ENCODE measurements around the gene UBA52.
A peak's percentile ranks its signal among the peaks of the same experiment; 100 is the strongest.
"Not testable (repeated sequence)": the region's sequence is repeated elsewhere in the genome, so short reads cannot be mapped to it uniquely, and the experiment has no call there.

The UBA52 gene

DNA sequence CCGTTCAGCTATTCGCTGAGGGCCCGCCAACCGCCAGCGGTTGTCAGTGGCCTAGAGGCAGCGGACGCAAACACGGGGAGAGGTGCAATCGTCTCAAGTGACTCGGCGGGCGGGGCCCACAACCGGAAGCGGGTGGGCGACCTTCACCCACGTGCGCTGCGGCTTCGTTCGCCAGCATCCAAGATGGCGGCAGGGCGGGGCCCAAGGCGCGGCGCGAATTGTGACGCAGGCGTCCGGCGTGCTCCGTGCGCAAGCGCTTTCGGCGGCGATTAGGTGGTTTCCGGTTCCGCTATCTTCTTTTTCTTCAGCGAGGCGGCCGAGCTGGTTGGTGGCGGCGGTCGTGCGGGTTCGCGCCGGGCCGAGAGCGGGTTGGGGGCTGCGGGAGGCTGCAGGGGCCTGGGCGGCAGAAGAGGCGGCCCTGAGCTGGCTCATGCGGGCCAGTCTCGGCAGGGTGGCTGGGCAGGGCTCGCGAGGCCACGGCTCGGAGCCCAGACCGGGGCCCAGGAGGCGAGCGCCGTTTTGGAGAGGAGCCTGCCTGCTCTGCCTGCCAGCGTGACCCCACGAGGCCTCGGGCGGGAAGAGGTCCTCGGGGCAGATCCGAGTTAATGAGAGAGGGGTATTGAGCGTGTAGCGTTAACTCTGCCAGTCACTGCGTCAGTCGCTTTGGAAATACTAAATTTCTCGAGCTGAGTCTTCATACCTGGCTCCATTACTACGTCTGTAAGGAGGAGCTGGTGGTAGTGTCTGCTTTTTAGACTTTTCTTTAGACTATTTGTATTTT lies at the start of gene UBA52:
TSS of gene UBA52 (plus strand) at position 294 of the 781 bp plus-strand sequence. CDS start 1,444 bp downstream, outside the sequence.
- no peaks in the 10 kb centered on the region; the same call in 1 of the 2 replicates for H3K4me1 ChIP-seq (ENCODE audit: insufficient read depth, low read length)
- H3K9me3 ChIP-seq (ENCODE audit: control insufficient read depth, insufficient read depth, low read length), result no peaks in the 10 kb centered on the region
- H3K9ac ChIP-seq (ENCODE audit: low read depth, low read length), result peak within 1 kb of the TSS; percentile 95
- peaks cover 29% of the 10 kb centered on the region for H3K36me3 ChIP-seq (ENCODE audit: insufficient read depth, low read length)

DNA sequence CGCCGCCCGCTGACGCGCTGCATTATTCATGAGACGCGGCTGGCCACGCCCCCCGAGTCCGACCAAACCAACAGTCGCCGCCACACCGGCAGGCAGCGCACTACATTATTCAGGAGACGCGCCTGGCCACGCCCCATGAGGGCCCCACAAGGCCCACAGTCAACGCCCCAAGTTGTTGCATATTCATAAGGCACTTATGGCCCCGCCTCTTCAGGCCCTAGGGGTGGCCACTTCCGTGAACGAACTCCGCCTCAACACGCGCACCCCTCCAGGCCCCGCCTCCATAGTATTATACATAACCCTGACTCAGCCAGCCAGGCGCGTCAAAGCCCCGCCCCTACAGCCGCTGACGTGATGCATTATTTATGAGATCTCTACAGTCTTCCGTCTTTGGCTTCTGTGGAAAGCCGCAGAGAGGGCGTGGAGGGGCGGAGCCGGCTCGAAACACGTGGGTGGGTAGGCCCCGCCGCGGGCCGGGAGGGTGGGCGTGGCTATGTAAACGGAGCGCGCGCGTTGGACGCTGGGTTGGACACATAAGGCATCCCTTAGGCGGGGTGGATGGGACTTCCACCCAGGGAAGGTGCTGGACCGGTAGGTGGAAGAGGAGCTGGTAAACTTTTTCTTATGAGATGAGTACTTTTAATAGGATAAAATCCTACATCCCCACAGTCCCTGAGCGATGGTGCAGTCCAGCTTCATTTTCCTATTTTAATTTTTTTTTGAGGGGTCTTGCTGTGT lies 49.4 kb upstream of the UBA52 start:
- Histone ChIP-seq H3K4me1 (ENCODE audit: insufficient read depth, low read length) (peaks cover 3% of the 10 kb centered on the region; the same call in 1 of the 2 replicates), H3K9me3 (ENCODE audit: control insufficient read depth, insufficient read depth, low read length) (no peaks in the 10 kb centered on the region), H3K9ac (ENCODE audit: low read depth, low read length) (no peak overlapping the region; the same call in 1 of the 2 replicates), H3K36me3 (ENCODE audit: insufficient read depth, low read length) (no peaks in the 10 kb centered on the region)

DNA sequence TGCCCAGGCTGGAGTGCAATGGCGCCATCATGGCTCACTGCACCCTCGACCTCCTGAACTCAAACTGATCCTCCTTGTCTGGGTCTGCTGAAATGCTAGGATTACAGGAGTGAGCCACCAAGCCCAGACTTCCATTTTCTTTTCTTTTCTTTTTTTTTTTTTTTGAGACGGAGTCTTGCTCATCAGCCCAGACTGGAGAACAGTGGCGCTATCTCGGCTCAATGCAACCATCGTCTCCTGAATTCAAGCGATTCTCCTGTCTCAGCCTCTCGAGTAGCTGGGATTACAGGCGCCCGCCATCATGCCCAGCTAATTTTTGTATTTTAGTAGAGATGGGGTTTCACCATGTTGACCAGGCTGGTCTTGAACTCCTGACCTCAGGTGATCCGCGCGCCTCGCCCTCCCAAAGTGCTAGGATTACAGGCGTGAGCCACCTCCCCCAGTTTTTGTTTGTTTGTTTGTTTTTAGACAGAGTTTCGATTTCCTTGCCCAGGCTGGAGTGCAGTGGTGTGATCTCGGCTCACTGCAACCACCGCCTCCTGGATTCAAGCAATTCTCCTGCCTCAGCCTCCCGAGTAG lies 48.7 kb upstream of the UBA52 start:
- H3K4me1 ChIP-seq (ENCODE audit: insufficient read depth, low read length); H3K9me3 ChIP-seq (ENCODE audit: control insufficient read depth, insufficient read depth, low read length); H3K36me3 ChIP-seq (ENCODE audit: insufficient read depth, low read length); H3K9ac ChIP-seq (ENCODE audit: low read depth, low read length): not testable (repeated sequence)

DNA sequence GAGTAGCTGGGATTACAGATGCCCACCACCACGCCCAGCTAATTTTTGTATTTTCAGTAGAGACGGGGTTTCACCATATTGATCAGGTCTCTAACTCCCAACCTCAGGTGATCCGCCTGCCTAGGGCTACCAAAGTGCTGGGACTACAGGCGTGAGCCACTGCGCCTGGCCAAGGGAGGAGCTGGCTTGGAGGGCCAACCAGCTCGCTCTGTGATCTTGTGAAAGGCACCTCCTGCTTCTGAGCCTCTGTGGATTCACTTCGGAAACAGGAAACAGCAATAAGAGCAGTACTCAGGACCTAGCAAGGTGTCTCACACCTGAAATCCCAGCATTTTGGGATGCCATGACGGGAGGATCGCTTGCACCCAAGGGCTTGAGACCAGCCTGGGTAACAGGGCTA lies 47.8 kb upstream of the UBA52 start:
- Histone ChIP-seq H3K36me3 (ENCODE audit: insufficient read depth, low read length) (no peaks in the 10 kb centered on the region), H3K4me1 (ENCODE audit: insufficient read depth, low read length) (peaks cover 3% of the 10 kb centered on the region; the same call in 1 of the 2 replicates)

DNA sequence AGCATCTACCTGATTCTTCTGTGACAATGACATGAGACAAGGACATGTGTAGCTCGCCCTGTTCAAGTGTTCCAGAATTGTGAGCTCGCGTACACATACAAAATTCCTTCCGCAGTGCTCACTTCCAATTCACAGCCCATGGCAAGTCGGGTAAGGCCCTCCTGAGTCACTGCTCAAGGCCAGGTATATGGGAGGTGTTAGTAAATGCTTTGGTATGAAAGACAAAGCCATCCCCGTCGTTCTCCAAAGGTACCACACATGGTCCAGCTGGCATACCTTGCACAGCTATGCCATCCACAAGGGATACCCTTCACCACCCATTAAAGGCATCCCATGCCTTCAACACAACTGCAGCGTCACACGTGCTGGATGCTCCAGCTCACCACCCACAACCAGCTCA lies 45.3 kb upstream of the UBA52 start:
- Histone ChIP-seq H3K9me3 (ENCODE audit: control insufficient read depth, insufficient read depth, low read length) (no peaks in the 10 kb centered on the region), H3K9ac (ENCODE audit: low read depth, low read length) (no peak overlapping the region), H3K4me1 (ENCODE audit: insufficient read depth, low read length) (no peaks in the 10 kb centered on the region), H3K36me3 (ENCODE audit: insufficient read depth, low read length) (peaks cover 2% of the 10 kb centered on the region; the same call in 1 of the 2 replicates)

More for the DNA sequence above, 47.8 kb upstream of the UBA52 start:
- Histone ChIP-seq H3K9ac (ENCODE audit: low read depth, low read length) (no peak overlapping the region), H3K9me3 (ENCODE audit: control insufficient read depth, insufficient read depth, low read length) (no peaks in the 10 kb centered on the region)

DNA sequence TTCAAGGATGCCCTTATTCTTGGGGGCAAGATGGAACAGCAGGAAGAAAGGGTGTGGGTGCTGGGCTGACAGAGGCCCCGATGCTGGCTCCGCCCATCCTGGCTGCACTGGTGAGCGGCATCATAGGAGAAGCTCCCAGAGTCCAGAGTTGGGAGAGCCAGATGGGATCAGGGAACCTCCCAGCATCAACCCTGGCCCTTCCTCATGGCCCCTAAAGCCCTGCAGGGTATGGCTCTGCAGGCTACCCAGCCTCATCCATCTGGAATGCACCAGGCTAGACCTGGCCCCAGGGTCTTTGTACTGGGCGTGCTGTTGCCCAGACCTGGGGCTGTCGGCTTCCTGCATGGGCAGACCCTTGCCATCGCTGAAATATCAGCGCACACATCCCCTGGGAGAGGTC lies 41.9 kb upstream of the UBA52 start:
- Histone ChIP-seq H3K4me1 (ENCODE audit: insufficient read depth, low read length) (no peaks in the 10 kb centered on the region), H3K9ac (ENCODE audit: low read depth, low read length) (no peak overlapping the region), H3K36me3 (ENCODE audit: insufficient read depth, low read length) (peaks cover 7% of the 10 kb centered on the region; the same call in 1 of the 2 replicates), H3K9me3 (ENCODE audit: control insufficient read depth, insufficient read depth, low read length) (no peaks in the 10 kb centered on the region)

DNA sequence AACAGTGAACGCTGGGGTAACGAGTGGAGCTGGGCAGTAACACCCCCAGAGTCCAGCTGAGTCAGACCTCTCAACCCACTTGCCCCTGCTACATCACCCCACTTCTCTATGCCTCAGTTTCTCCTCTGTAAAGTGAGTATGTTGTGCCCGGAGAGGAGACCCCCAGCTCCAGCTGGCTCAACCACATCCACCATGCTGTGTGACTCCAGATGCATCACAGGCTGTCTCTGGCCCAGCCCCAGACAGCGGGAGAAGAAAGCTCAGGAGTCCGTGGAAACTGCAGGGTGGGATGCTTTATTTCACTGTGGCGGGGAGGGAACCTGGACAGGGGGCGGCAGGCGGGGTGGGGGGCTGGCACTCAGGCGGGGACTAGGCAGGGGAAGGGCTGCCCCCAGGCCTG lies 40.2 kb upstream of the UBA52 start:
- Histone ChIP-seq H3K9me3 (ENCODE audit: control insufficient read depth, insufficient read depth, low read length) (no peaks in the 10 kb centered on the region), H3K36me3 (ENCODE audit: insufficient read depth, low read length) (peaks cover 13% of the 10 kb centered on the region; the same call in 1 of the 2 replicates), H3K9ac (ENCODE audit: low read depth, low read length) (no peak overlapping the region), H3K4me1 (ENCODE audit: insufficient read depth, low read length) (no peaks in the 10 kb centered on the region)

DNA sequence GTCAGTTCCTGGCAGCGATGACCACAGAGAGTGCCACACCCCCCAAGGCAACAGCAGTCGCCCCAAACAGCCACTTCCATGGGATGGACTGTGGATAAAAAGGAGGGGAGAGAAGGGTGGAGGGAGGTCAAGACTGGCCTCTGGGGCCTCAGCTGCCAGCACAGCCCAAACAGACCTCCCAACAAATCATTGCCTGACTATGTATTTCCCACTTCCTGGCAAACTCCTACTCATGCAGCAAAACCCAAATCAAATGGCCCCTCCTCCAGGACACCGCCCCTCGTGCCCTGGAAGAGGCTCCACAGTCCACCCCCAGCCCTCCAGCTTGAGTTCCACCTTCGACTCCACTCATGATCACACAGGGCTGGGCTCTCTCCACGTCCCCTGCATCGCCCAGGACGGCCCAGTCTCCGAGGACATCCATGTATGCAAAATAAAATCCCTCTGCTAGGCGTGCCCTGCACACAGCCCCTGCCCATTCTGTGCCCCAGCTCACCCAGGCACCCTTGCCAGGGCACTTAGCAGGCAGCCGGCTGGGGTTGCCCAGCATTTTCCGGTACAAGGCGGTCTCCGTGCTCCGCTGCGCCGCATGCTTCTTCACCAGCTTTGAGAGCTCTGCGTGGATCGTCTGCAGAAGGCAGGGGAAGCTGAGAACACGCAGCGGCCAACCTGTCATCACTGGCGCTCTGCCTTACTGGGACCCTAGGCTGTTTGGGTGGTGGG lies 39.3 kb upstream of the UBA52 start:
- Histone ChIP-seq H3K9me3 (ENCODE audit: control insufficient read depth, insufficient read depth, low read length) (no peaks in the 10 kb centered on the region), H3K4me1 (ENCODE audit: insufficient read depth, low read length) (no peaks in the 10 kb centered on the region), H3K36me3 (ENCODE audit: insufficient read depth, low read length) (peaks cover 16% of the 10 kb centered on the region; the same call in 1 of the 2 replicates), H3K9ac (ENCODE audit: low read depth, low read length) (no peak overlapping the region)

DNA sequence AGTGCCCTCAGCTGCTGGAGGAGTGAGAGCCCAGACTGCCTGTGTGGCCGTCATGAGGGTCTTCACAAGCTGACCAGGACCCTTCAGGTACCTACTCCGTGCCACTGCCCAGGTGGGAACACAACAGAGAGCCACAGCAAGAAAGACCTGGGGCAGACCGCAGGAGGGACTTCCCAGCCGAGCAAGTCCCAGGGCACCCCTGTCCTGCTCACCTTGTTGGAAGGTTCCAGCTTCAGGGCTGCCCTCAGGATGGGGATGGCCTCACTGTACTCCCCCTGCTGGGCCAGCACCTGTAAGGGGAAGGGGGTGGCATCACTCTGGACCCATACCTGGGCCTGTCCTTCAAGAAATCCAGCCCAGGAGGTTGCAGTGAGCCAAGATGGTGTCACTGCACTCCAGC lies 38.6 kb upstream of the UBA52 start:
- Histone ChIP-seq H3K4me1 (ENCODE audit: insufficient read depth, low read length) (no peaks in the 10 kb centered on the region), H3K9ac (ENCODE audit: low read depth, low read length) (no peak overlapping the region), H3K36me3 (ENCODE audit: insufficient read depth, low read length) (peaks cover 16% of the 10 kb centered on the region; the same call in 1 of the 2 replicates)

DNA sequence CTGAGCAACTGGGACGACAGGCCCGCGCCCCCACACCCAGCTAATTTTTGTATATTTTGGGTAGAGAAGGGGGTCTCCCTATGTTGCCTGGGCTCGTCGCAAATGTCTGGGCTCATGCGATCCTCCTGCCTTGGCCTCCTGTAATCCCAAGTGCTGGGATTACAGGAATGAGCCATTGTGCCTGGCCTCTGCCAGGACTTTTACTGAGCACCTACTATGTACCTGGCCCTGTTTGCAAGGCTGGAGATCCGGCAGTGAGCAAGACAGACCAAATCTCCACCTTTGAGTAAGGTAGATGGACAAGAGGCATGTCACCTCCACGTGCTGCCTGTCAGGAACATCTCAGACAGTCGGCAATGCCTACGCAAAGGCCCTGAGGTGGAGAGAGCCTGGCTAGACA lies 35.2 kb upstream of the UBA52 start:
- H3K36me3 ChIP-seq (ENCODE audit: insufficient read depth, low read length), result peaks cover 19% of the 10 kb centered on the region
- no peak overlapping the region for H3K9ac ChIP-seq (ENCODE audit: low read depth, low read length)

More for the DNA sequence above, 38.6 kb upstream of the UBA52 start:
- no peaks in the 10 kb centered on the region for H3K9me3 ChIP-seq (ENCODE audit: control insufficient read depth, insufficient read depth, low read length)

DNA sequence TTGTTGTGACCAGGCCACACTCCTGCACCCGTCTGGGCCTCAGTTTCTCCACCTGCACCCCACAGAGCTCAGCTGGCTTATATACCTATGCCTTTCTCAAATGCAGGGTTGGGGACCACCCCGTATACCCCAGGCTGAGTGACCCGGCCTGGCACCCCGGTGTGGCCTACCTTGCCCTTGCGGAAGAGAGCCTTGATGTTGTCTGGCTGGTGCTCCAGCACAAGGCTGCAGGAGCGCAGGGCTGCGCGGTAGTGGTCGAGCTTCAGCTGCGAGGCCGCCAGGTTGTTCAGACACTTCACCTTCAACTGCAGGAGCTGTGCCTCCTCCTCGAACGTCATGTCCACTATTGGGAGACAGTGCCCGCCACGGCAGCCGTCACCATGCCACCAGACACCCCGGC lies 34.2 kb upstream of the UBA52 start:
- H3K36me3 ChIP-seq (ENCODE audit: insufficient read depth, low read length), result peaks cover 18% of the 10 kb centered on the region

More for the DNA sequence above, 35.2 kb upstream of the UBA52 start:
- Histone ChIP-seq H3K4me1 (ENCODE audit: insufficient read depth, low read length) (no peaks in the 10 kb centered on the region), H3K9me3 (ENCODE audit: control insufficient read depth, insufficient read depth, low read length) (no peaks in the 10 kb centered on the region)

DNA sequence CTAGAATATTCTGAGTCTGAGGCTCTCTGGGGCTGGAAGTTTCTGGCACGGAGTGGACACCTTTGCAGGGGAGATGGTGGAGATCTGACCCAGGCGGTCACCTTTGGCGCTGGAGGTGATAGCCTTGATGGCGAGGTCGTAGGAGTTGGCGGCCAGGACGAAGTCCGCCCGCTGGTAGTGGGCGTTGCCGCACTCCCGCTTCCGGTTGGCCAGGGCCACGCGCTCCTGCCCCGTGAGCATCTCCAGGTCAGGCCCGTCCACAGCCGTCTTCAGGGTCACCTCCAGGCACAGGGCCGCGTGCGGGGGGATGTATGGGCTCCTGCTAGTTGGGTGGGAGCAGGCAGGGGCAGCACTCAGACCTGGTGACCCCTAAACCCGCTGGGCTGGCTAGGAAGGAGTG lies 33.5 kb upstream of the UBA52 start:
- no peaks in the 10 kb centered on the region for H3K9me3 ChIP-seq (ENCODE audit: control insufficient read depth, insufficient read depth, low read length)
- no peaks in the 10 kb centered on the region for H3K4me1 ChIP-seq (ENCODE audit: insufficient read depth, low read length)
- H3K9ac ChIP-seq (ENCODE audit: low read depth, low read length), result no peak overlapping the region
- peaks cover 15% of the 10 kb centered on the region for H3K36me3 ChIP-seq (ENCODE audit: insufficient read depth, low read length)

More for the DNA sequence above, 34.2 kb upstream of the UBA52 start:
- no peaks in the 10 kb centered on the region for H3K9me3 ChIP-seq (ENCODE audit: control insufficient read depth, insufficient read depth, low read length)
- H3K9ac ChIP-seq (ENCODE audit: low read depth, low read length), result no peak overlapping the region
- no peaks in the 10 kb centered on the region for H3K4me1 ChIP-seq (ENCODE audit: insufficient read depth, low read length)

DNA sequence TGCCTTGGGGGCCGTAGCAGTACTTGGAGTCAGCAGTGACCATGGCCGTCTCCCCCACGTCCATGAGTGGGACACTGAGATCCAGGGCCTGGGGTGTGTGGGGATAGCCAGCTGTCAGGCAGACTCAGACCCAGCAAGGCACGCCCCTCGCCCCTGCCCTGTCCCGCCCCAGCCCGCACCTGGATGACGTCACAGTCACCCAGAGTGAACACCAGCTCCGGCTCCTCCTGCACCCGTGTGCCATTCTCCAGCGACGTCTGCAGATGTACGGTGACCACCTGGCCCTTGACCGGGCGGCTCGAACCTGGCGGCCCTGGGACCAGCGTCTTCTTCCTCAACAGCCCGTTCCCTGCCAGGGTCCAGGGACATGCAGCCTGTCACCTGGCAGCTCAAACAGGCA lies 32.3 kb upstream of the UBA52 start:
- peaks cover 15% of the 10 kb centered on the region for H3K36me3 ChIP-seq (ENCODE audit: insufficient read depth, low read length)

DNA sequence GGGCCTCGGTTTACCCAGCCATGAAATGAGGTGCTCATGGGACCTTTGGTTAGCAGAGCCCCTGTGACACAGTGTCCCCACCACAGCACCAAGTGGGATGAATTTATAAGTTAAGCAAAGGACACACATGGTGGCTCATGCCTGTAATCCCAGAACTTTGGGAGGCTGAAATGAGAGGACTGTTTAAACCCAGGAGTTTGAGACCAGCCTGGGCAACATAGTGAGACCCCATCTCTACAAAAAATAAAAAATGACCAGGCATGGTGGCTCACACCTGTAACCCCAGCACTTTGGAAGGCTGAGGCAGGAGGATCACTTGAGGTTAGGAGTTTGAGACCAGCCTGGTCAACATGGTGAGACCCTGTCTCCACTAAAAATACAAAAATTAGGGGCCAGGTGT lies 31.5 kb upstream of the UBA52 start:
- H3K36me3 ChIP-seq (ENCODE audit: insufficient read depth, low read length), result peaks cover 15% of the 10 kb centered on the region
- H3K9me3 ChIP-seq (ENCODE audit: control insufficient read depth, insufficient read depth, low read length); H3K4me1 ChIP-seq (ENCODE audit: insufficient read depth, low read length); H3K9ac ChIP-seq (ENCODE audit: low read depth, low read length): not testable (repeated sequence)

More for the DNA sequence above, 32.3 kb upstream of the UBA52 start:
- Histone ChIP-seq H3K9me3 (ENCODE audit: control insufficient read depth, insufficient read depth, low read length) (no peaks in the 10 kb centered on the region), H3K4me1 (ENCODE audit: insufficient read depth, low read length) (0 out of 2 replicates have a peak, but pooled peaks cover 3% of the 10 kb centered on the region), H3K9ac (ENCODE audit: low read depth, low read length) (no peak overlapping the region)
